ENCODE data around the gene RRBP1.
A peak's percentile ranks its signal among the peaks of the same experiment; 100 is the strongest.

Gene RRBP1

GRCh38 chr20:17617868-17618672, 64.0 kb downstream of the RRBP1 start:
- POLR2A ChIA-PET = no interaction called here
- no peak for DNase-seq
- Histone ChIP-seq H3K27me3 (replicated peaks in 2 of 5; ENCODE audit: control insufficient read depth in 4 of 5, insufficient read depth in 5 of 5, low read length in 4 of 5) (no peaks in the 10 kb centered on the region), H3K36me3 (ENCODE audit: control insufficient read depth in 4 of 4, insufficient read depth in 4 of 4, low read length in 3 of 4) (peaks cover 14 to 96% (median 68%) of the 10 kb centered on the region in 4 experiments), H3K4me1 (ENCODE audit: control extremely low read depth in 1 of 4, control insufficient read depth in 4 of 4, insufficient read depth in 4 of 4, low read length in 3 of 4) (peaks cover 0 to 27% (median 15%) of the 10 kb centered on the region in 4 experiments), H3K27ac (ENCODE audit: insufficient read depth in 1 of 2, low read depth in 1 of 2, low read length in 2 of 2, poor library complexity in 1 of 2, severe bottlenecking in 2 of 2) (no peak overlapping the region), H3K4me3 (ENCODE audit: control insufficient read depth in 1 of 7, extremely low read depth in 1 of 7, insufficient read depth in 4 of 7, low read depth in 2 of 7, low read length in 6 of 7) (no peak overlapping the region), H3K9me3 (ENCODE audit: control extremely low read depth in 1 of 5, control insufficient read depth in 4 of 5, insufficient read depth in 2 of 5, low read depth in 1 of 5, low read length in 4 of 5) (no peaks in the 10 kb centered on the region)
- 94% methylated on average over 20 of the region's 20 CpGs for WGBS (ENCODE audit: insufficient coverage)
- CTCF ChIA-PET = interaction anchor here (0.8 to 5.6 kb wide), 18 partner anchors 9 to 318 kb away, joined by 3 to 36 read pairs (median 4); no protein-coding TSS in a partner anchor

- H3K27ac ChIP-seq (ENCODE audit: insufficient read depth in 1 of 2, low read depth in 1 of 2, low read length in 2 of 2, poor library complexity in 1 of 2, severe bottlenecking in 2 of 2) = no peak overlapping the region
- H3K27me3 ChIP-seq (replicated peaks in 2 of 5; ENCODE audit: control insufficient read depth in 4 of 5, insufficient read depth in 5 of 5, low read length in 4 of 5) = no peaks in the 10 kb centered on the region
- DNase-seq = peak; percentile 29 to 57 (median 52)
- peaks cover 0 to 35% (median 18%) of the 10 kb centered on the region in 4 experiments for H3K4me1 ChIP-seq (ENCODE audit: control extremely low read depth in 1 of 4, control insufficient read depth in 4 of 4, insufficient read depth in 4 of 4, low read length in 3 of 4)
- ChIA-PET CTCF (interaction anchor here (0.8 to 5.6 kb wide), 20 partner anchors 10 to 380 kb away, joined by 3 to 36 read pairs (median 5); no protein-coding TSS in a partner anchor), POLR2A (no interaction called here)
- peaks cover 12 to 92% (median 65%) of the 10 kb centered on the region in 4 experiments for H3K36me3 ChIP-seq (ENCODE audit: control insufficient read depth in 4 of 4, insufficient read depth in 4 of 4, low read length in 3 of 4)
- 92% methylated on average over 13 of the region's 15 CpGs for WGBS (ENCODE audit: insufficient coverage)
- no peaks in the 10 kb centered on the region for H3K9me3 ChIP-seq (ENCODE audit: control extremely low read depth in 1 of 5, control insufficient read depth in 4 of 5, insufficient read depth in 2 of 5, low read depth in 1 of 5, low read length in 4 of 5)
- no peak overlapping the region for H3K4me3 ChIP-seq (ENCODE audit: control insufficient read depth in 1 of 7, extremely low read depth in 1 of 7, insufficient read depth in 4 of 7, low read depth in 2 of 7, low read length in 6 of 7)
These were observed 64.7 kb downstream of the RRBP1 start for GRCh38 chr20:17617212-17617867.

GRCh38 chr20:17616480-17617211, 65.4 kb downstream of the RRBP1 start:
- 87% methylated on average over 19 of the region's 22 CpGs for WGBS (ENCODE audit: insufficient coverage)
- POLR2A ChIA-PET = no interaction called here

GRCh38 chr20:17615645-17616479, 66.2 kb downstream of the RRBP1 start:
- H3K9me3 ChIP-seq (ENCODE audit: control extremely low read depth in 1 of 5, control insufficient read depth in 4 of 5, insufficient read depth in 2 of 5, low read depth in 1 of 5, low read length in 4 of 5) = no peaks in the 10 kb centered on the region
- peaks cover 0 to 49% (median 29%) of the 10 kb centered on the region in 4 experiments for H3K4me1 ChIP-seq (ENCODE audit: control extremely low read depth in 1 of 4, control insufficient read depth in 4 of 4, insufficient read depth in 4 of 4, low read length in 3 of 4)
- WGBS (ENCODE audit: insufficient coverage) = 59% methylated on average over 19 of the region's 22 CpGs
- CTCF ChIA-PET = interaction anchor here (0.6 to 5.6 kb wide), 15 partner anchors 13 to 381 kb away, joined by 3 to 36 read pairs (median 4); partner anchors contain the start of gene BFSP1
- H3K27me3 ChIP-seq (replicated peaks in 2 of 5; ENCODE audit: control insufficient read depth in 4 of 5, insufficient read depth in 5 of 5, low read length in 4 of 5) = no peaks in the 10 kb centered on the region
- POLR2A ChIA-PET = no interaction called here
- no peak overlapping the region for H3K27ac ChIP-seq (ENCODE audit: insufficient read depth in 1 of 2, low read depth in 1 of 2, low read length in 2 of 2, poor library complexity in 1 of 2, severe bottlenecking in 2 of 2)
- DNase-seq = peak; percentile 10 to 59 (median 48)
- peaks cover 6 to 77% (median 53%) of the 10 kb centered on the region in 4 experiments for H3K36me3 ChIP-seq (ENCODE audit: control insufficient read depth in 4 of 4, insufficient read depth in 4 of 4, low read length in 3 of 4)
- H3K4me3 ChIP-seq (ENCODE audit: control insufficient read depth in 1 of 7, extremely low read depth in 1 of 7, insufficient read depth in 4 of 7, low read depth in 2 of 7, low read length in 6 of 7) = no peak overlapping the region

More at GRCh38 chr20:17616480-17617211, 65.4 kb downstream of the RRBP1 start:
- no peaks in the 10 kb centered on the region for H3K9me3 ChIP-seq (ENCODE audit: control extremely low read depth in 1 of 5, control insufficient read depth in 4 of 5, insufficient read depth in 2 of 5, low read depth in 1 of 5, low read length in 4 of 5)
- CTCF ChIA-PET = interaction anchor here (0.6 to 5.6 kb wide), 19 partner anchors 14 to 380 kb away, joined by 3 to 36 read pairs (median 4); partner anchors contain the start of gene BFSP1
- peaks cover 0 to 42% (median 23%) of the 10 kb centered on the region in 4 experiments for H3K4me1 ChIP-seq (ENCODE audit: control extremely low read depth in 1 of 4, control insufficient read depth in 4 of 4, insufficient read depth in 4 of 4, low read length in 3 of 4)
- no peak overlapping the region for H3K27ac ChIP-seq (ENCODE audit: insufficient read depth in 1 of 2, low read depth in 1 of 2, low read length in 2 of 2, poor library complexity in 1 of 2, severe bottlenecking in 2 of 2)
- H3K27me3 ChIP-seq (replicated peaks in 2 of 5; ENCODE audit: control insufficient read depth in 4 of 5, insufficient read depth in 5 of 5, low read length in 4 of 5) = no peaks in the 10 kb centered on the region
- DNase-seq = no peak
- H3K36me3 ChIP-seq (ENCODE audit: control insufficient read depth in 4 of 4, insufficient read depth in 4 of 4, low read length in 3 of 4) = peaks cover 11 to 85% (median 59%) of the 10 kb centered on the region in 4 experiments
- no peak overlapping the region for H3K4me3 ChIP-seq (ENCODE audit: control insufficient read depth in 1 of 7, extremely low read depth in 1 of 7, insufficient read depth in 4 of 7, low read depth in 2 of 7, low read length in 6 of 7)

GRCh38 chr20:17614812-17615644, 67.0 kb downstream of the RRBP1 start:
- ChIA-PET CTCF (interaction anchor here (1.2 to 5.6 kb wide), 9 partner anchors 12 to 402 kb away, joined by 3 to 36 read pairs (median 6); no protein-coding TSS in a partner anchor), POLR2A (no interaction called here)
- Histone ChIP-seq H3K36me3 (ENCODE audit: control insufficient read depth in 4 of 4, insufficient read depth in 4 of 4, low read length in 3 of 4) (peaks cover 2 to 69% (median 45%) of the 10 kb centered on the region in 4 experiments), H3K27ac (ENCODE audit: insufficient read depth in 1 of 2, low read depth in 1 of 2, low read length in 2 of 2, poor library complexity in 1 of 2, severe bottlenecking in 2 of 2) (no peak overlapping the region), H3K27me3 (replicated peaks in 2 of 5; ENCODE audit: control insufficient read depth in 4 of 5, insufficient read depth in 5 of 5, low read length in 4 of 5) (no peaks in the 10 kb centered on the region), H3K4me3 (ENCODE audit: control insufficient read depth in 1 of 7, extremely low read depth in 1 of 7, insufficient read depth in 4 of 7, low read depth in 2 of 7, low read length in 6 of 7) (peak overlapping the region in 1 of 7 experiments; percentile 23), H3K4me1 (ENCODE audit: control extremely low read depth in 1 of 4, control insufficient read depth in 4 of 4, insufficient read depth in 4 of 4, low read length in 3 of 4) (peaks cover 0 to 58% (median 37%) of the 10 kb centered on the region in 4 experiments), H3K9me3 (ENCODE audit: control extremely low read depth in 1 of 5, control insufficient read depth in 4 of 5, insufficient read depth in 2 of 5, low read depth in 1 of 5, low read length in 4 of 5) (no peaks in the 10 kb centered on the region)
- peak; percentile 28 to 81 (median 73) for DNase-seq
- 68% methylated on average over 32 of the region's 32 CpGs for WGBS (ENCODE audit: insufficient coverage)

Measured in common myeloid progenitor, CD34-positive (primary cell).